NAMALWA (cell line): ENCODE data around the gene SNAPIN.

Source experiments
- DNase-seq: peaks from one replicate; pipeline ENCODE4 v3.0.0-alpha.2; 2015; ENCODE audit warnings: low spot score

Gene SNAPIN, protein sequence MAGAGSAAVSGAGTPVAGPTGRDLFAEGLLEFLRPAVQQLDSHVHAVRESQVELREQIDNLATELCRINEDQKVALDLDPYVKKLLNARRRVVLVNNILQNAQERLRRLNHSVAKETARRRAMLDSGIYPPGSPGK

GRCh38 chr1:153658400-153659174, at the start of gene SNAPIN:
TSS of gene SNAPIN (plus strand) at chr1:153658703. CDS start at chr1:153658744, 41 bp downstream.
- peak; percentile 97 for DNase-seq

GRCh38 chr1:153608742-153609584, 49.5 kb upstream of the SNAPIN start:
- no peak for DNase-seq

GRCh38 chr1:153609585-153609907, 49.0 kb upstream of the SNAPIN start:
- DNase-seq = no peak

DNA sequence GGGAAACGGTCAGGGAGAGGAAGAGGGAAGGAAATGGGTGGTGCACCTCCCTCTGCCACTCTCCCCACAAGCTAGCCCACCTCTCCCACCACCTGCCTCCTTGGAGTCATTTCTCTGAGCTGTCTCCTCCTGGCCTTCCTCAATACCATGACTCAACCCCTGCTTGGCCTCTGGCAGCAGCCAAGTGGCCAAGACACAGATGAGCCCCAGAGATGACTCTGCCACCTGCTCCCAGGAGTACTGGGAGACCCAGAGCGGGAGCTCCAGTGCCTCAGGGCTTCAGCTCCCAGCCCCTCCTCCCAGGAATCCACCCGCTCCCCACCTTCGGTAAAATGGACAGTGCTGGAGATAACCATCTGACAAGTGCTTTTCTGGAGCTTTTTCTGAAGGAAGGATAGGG, 48.2 kb upstream of the SNAPIN start:
- DNase-seq = no peak

GRCh38 chr1:153610811-153611301, 47.6 kb upstream of the SNAPIN start:
- no peak for DNase-seq

DNA sequence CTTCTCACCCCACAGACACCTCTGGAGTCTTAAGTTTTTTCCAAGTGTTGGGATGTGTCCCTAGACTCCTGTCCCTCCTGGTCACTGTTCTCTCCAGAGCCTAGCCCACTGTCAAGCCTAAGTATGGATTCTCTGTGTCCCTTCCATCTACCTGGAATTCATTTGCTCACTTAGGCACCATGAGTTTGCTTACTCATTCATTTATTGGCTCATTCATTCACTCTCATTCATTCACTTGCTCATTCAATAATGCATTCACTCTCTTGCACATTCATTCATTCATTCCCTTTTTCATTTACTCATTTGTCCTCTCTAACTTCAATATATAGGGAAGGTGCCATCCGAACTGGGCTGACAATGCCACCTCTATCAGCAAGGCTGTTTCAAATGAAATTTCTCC, 47.1 kb upstream of the SNAPIN start:
- no peak for DNase-seq

GRCh38 chr1:153612111-153612754, 46.3 kb upstream of the SNAPIN start:
- DNase-seq = no peak

GRCh38 chr1:153612755-153613331, 45.7 kb upstream of the SNAPIN start, which contains the start of gene S100A16:
TSS of gene S100A16 (minus strand) at chr1:153613137. CDS start at chr1:153608151, 4,986 bp downstream.
- DNase-seq = no peak

- no peak for DNase-seq
Measured at GRCh38 chr1:153613406-153613805, 45.1 kb upstream of the SNAPIN start.

DNA sequence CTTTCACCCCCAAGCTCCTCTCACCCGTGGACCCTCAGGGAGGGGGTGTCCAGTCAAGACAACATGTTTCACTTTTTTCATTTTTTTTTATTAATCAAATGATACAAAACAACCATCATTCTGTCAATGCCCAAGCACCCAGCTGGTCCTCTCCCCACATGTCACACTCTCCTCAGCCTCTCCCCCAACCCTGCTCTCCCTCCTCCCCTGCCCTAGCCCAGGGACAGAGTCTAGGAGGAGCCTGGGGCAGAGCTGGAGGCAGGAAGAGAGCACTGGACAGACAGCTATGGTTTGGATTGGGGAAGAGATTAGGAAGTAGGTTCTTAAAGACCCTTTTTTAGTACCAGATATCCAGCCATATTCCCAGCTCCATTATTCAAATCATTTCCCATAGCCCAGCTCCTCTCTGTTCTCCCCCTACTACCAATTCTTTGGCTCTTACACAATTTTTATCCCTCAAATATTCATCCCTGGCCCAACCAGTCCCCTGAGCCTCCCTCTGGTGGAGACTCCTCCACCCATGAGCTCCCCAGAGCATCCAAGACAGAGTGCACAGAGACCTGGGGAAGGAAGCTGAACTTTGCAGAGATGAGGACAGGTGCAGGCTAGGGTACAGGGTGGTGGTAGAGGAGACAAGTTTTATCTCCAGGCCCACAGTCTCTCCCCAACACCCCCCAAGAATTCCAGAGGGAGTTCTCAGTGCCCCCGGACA, 44.2 kb upstream of the SNAPIN start:
- no peak for DNase-seq

GRCh38 chr1:153614906-153615305, 43.6 kb upstream of the SNAPIN start:
- DNase-seq = no peak

- no peak for DNase-seq
Measured at GRCh38 chr1:153615406-153615805, 43.1 kb upstream of the SNAPIN start.

- no peak for DNase-seq
Measured at GRCh38 chr1:153616144-153616916, 42.2 kb upstream of the SNAPIN start, which contains the start of gene S100A14. TSS of gene S100A14 (minus strand) at chr1:153616325. CDS start at chr1:153615858, 467 bp downstream.

GRCh38 chr1:153616917-153617311, 41.6 kb upstream of the SNAPIN start:
- DNase-seq = no peak

- DNase-seq = peak; percentile 89
Measured at GRCh38 chr1:153617663-153618062, 40.8 kb upstream of the SNAPIN start.

- no peak for DNase-seq
Measured at GRCh38 chr1:153619171-153619570, 39.3 kb upstream of the SNAPIN start.

DNA sequence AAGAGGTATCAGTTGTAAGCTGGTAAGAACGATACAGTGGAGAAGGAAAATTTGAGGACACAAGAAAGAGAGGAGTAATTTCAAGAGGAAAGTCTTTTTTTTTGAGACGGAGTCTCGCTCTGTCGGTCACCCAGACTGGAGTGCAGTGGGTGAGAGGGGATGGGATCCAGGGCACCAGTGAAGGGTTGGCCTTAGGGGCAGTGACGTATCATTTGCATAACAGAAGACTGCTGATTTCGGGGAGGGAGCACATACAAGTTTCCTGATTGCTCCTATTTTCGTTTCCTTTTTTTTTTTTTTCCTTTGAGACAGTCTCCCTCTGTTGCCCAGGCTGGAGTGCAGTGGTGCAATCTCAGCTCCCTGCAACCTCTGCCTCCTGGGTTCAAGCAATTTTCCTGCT, 35.4 kb upstream of the SNAPIN start:
- no peak for DNase-seq

DNA sequence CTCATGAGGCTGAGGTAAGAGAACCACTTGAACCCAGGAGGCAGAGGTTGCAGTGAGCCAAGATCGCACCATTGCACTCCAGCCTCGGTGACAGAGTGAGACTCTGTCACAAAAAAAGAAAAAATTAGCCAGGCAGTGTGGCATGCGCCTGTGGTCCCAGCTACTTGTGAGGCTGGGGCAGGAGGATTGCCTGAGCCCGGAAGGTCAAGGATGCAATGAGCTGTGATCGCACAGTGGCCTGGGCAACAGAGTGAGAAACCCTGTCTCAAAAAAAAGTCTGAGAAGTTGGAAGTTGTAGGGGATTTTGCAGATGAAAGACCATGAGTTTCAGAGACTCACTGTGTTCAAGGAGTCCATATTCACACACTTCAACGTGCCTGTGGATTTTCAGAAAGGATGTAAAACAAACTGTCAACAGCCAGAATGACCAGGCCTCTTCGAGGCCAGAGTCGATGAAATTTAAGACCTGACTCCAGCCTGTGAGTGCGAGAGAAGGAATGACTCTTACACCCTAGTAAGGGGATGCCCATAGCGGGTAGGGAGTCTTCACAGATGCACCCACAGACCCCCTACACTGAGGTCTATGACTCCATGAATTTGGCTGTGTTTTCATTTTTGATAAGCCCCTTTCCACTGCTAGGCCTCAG, 33.4 kb upstream of the SNAPIN start:
- no peak for DNase-seq

GRCh38 chr1:153626477-153626903, 32.0 kb upstream of the SNAPIN start:
- DNase-seq = no peak
